SU-DHL-6 (cell line): Measurements from ENCODE around the gene TRIM17.

Source experiments
- H2AFZ ChIP-seq: fragments of 200-600 bp; sonication (generic); 2 replicates; pipeline ENCODE4 v1.6.1; 2014; ENCODE audit warnings: low read depth, mild to moderate bottlenecking, moderate library complexity, mixed read lengths, antibody characterized with exemption, low read length; ENCODE audit not compliant: severe bottlenecking
- H3F3A ChIP-seq: fragments of 200-600 bp; shearing (Covaris generic); 2 replicates; pipeline ENCODE4 v1.6.0; 2016; ENCODE audit warnings: antibody characterized with exemption, mild to moderate bottlenecking; ENCODE audit not compliant: insufficient read depth
- H3K27ac ChIP-seq: fragments of 200-600 bp; sonication (generic); 2 replicates; pipeline ENCODE4 v1.5.1; 2016; ENCODE audit warnings: low read depth, mild to moderate bottlenecking, low read length, moderate library complexity, mixed read lengths
- H3K27me3 ChIP-seq: fragments of 200-600 bp; sonication (generic), shearing (Covaris generic); 2 replicates; pipeline ENCODE4 v1.6.0; 2014; ENCODE audit warnings: mild to moderate bottlenecking, low read length
- H3K36me3 ChIP-seq: fragments of 200-600 bp; sonication (generic); 2 replicates; pipeline ENCODE4 v1.6.1; 2014; ENCODE audit warnings: mild to moderate bottlenecking, low read length, mixed read lengths
- H3K4me2 ChIP-seq: fragments of 300-600, 200-600 bp; shearing (Covaris generic), sonication (generic); 2 replicates; pipeline ENCODE4 v1.6.0; 2014; ENCODE audit warnings: low read length, low read depth, mild to moderate bottlenecking; ENCODE audit not compliant: poor library complexity, severe bottlenecking
- H3K4me3 ChIP-seq: fragments of 200-600 bp; sonication (generic); 2 replicates; pipeline ENCODE4 v1.5.1; 2014; ENCODE audit warnings: antibody characterized with exemption, low read length, mild to moderate bottlenecking, mixed read lengths; ENCODE audit not compliant: insufficient read depth, poor library complexity, severe bottlenecking
- H3K79me2 ChIP-seq: fragments of 200-600 bp; sonication (generic); 2 replicates; pipeline ENCODE4 v1.6.1; 2014; ENCODE audit warnings: mild to moderate bottlenecking, low read length, moderate library complexity; ENCODE audit not compliant: insufficient read depth
- H3K9ac ChIP-seq: fragments of 200-600 bp; sonication (generic); 2 replicates; pipeline ENCODE4 v1.7.0; 2014; ENCODE audit warnings: mild to moderate bottlenecking, low read length
- H3K9me2 ChIP-seq: fragments of 200-600 bp; sonication (generic); replicated peaks from 2 replicates; pipeline ENCODE4 v1.6.1; 2014; ENCODE audit warnings: low read length; ENCODE audit not compliant: insufficient read depth
- H3K9me3 ChIP-seq: fragments of 200-600 bp; sonication (generic); 2 replicates; pipeline ENCODE4 v1.6.1; 2014; ENCODE audit warnings: low read length, mixed read lengths; ENCODE audit not compliant: insufficient read depth
- H4K20me1 ChIP-seq: fragments of 200-600 bp; sonication (generic); 2 replicates; pipeline ENCODE4 v1.6.1; 2014; ENCODE audit warnings: low read depth, mild to moderate bottlenecking, antibody characterized with exemption, low read length, moderate library complexity, mixed read lengths
- CTCF ChIP-seq: fragments of 200-600 bp; sonication (generic); IDR thresholded peaks from one replicate; pipeline ENCODE4 v1.5.1; 2017; ENCODE audit warnings: antibody characterized with exemption, mild to moderate bottlenecking, low read length, moderate library complexity; ENCODE audit not compliant: insufficient read depth, poor library complexity, severe bottlenecking
- EZH2phosphoT487 ChIP-seq: fragments of 200-600 bp; sonication (generic), shearing (Covaris generic); conservative IDR thresholded peaks from 2 replicates; pipeline ENCODE4 v1.6.1; 2018; ENCODE audit warnings: mild to moderate bottlenecking, antibody characterized with exemption, low read length, moderate library complexity, mixed read lengths

The TRIM17 gene

GRCh38 chr1:228411121-228411520 lies 5.5 kb downstream of the TRIM17 start:
- no peaks in the 10 kb centered on the region for H3K27me3 ChIP-seq
- no peak overlapping the region for H3K4me3 ChIP-seq
- no peak overlapping the region for H3K27ac ChIP-seq
- no peaks in the 10 kb centered on the region for H3K36me3 ChIP-seq
- H3K4me2 ChIP-seq = no peak overlapping the region
- TF ChIP-seq CTCF (no peak), EZH2phosphoT487 (no peak)
- H4K20me1 ChIP-seq = no peaks in the 10 kb centered on the region
- H3F3A ChIP-seq = no peaks in the 10 kb centered on the region
- H3K9ac ChIP-seq = no peak overlapping the region
- no peaks in the 10 kb centered on the region for H3K9me3 ChIP-seq
- H3K79me2 ChIP-seq = peaks cover 8% of the 10 kb centered on the region
- H3K9me2 ChIP-seq = no peaks in the 10 kb centered on the region
- H2AFZ ChIP-seq = no peak overlapping the region

GRCh38 chr1:228410671-228411070 lies 6.0 kb downstream of the TRIM17 start:
- peaks cover under 1% of the 10 kb centered on the region; the same call in 1 of the 2 replicates for H4K20me1 ChIP-seq
- H3K9me3 ChIP-seq = no peaks in the 10 kb centered on the region
- no peaks in the 10 kb centered on the region for H3K9me2 ChIP-seq
- no peak overlapping the region for H3K4me3 ChIP-seq
- no peak overlapping the region for H3K4me2 ChIP-seq
- no peaks in the 10 kb centered on the region for H3F3A ChIP-seq
- H2AFZ ChIP-seq = no peak overlapping the region
- H3K9ac ChIP-seq = no peak overlapping the region
- peaks cover 12% of the 10 kb centered on the region for H3K79me2 ChIP-seq
- H3K36me3 ChIP-seq = no peaks in the 10 kb centered on the region
- TF ChIP-seq EZH2phosphoT487 (no peak), CTCF (no peak)
- H3K27me3 ChIP-seq = no peaks in the 10 kb centered on the region
- H3K27ac ChIP-seq = no peak overlapping the region

GRCh38 chr1:228410015-228410414 lies 6.6 kb downstream of the TRIM17 start:
- Histone ChIP-seq H3K79me2 (peaks cover 19% of the 10 kb centered on the region), H3K9me2 (no peaks in the 10 kb centered on the region), H3K9ac (no peak overlapping the region), H3K36me3 (no peaks in the 10 kb centered on the region), H3K4me3 (no peak overlapping the region), H4K20me1 (peaks cover 6% of the 10 kb centered on the region; the same call in 1 of the 2 replicates), H3K9me3 (no peaks in the 10 kb centered on the region), H3K27ac (no peak overlapping the region), H3K27me3 (no peaks in the 10 kb centered on the region), H2AFZ (no peak overlapping the region), H3K4me2 (no peak overlapping the region), H3F3A (no peaks in the 10 kb centered on the region)
- TF ChIP-seq EZH2phosphoT487 (no peak), CTCF (no peak)
